GM10266 (cell line): ENCODE results near the gene ATN1.
A peak's percentile ranks its signal among the peaks of the same experiment; 100 is the strongest.

ENCODE experiments used
- DNase-seq: peaks from one replicate; pipeline ENCODE4 v3.0.0; 2012; ENCODE audit errors: extremely low spot score
- TF ChIP-seq, protein P1 (sequence below): IDR thresholded peaks from 2 replicates; pipeline ENCODE4 v1.5.1; 2012; ENCODE audit warnings: mild to moderate bottlenecking, low read depth; ENCODE audit not compliant: control insufficient read depth, insufficient read depth; ENCODE audit errors: missing control alignments

The ATN1 gene

DNA sequence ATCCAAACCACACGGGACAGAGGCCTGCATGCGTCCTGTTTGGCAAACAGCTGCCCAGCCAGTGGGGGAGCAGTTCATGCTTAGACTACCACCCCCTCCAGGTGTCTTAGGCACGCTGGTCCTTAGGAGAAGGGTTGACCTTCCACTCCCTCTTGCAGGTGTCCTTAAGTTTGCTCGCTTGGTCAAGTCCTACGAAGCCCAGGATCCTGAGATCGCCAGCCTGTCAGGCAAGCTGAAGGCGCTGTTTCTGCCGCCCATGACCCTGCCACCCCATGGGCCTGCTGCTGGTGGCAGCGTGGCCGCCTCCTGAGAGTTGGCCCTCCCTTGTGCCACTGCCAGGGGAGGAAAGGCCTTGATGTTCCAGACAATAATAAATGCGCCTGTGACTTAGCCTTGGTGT lies 17.9 kb downstream of the ATN1 start:
- no peak for DNase-seq
- TF ChIP-seq, protein P1, sequence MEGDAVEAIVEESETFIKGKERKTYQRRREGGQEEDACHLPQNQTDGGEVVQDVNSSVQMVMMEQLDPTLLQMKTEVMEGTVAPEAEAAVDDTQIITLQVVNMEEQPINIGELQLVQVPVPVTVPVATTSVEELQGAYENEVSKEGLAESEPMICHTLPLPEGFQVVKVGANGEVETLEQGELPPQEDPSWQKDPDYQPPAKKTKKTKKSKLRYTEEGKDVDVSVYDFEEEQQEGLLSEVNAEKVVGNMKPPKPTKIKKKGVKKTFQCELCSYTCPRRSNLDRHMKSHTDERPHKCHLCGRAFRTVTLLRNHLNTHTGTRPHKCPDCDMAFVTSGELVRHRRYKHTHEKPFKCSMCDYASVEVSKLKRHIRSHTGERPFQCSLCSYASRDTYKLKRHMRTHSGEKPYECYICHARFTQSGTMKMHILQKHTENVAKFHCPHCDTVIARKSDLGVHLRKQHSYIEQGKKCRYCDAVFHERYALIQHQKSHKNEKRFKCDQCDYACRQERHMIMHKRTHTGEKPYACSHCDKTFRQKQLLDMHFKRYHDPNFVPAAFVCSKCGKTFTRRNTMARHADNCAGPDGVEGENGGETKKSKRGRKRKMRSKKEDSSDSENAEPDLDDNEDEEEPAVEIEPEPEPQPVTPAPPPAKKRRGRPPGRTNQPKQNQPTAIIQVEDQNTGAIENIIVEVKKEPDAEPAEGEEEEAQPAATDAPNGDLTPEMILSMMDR: no peak

DNA sequence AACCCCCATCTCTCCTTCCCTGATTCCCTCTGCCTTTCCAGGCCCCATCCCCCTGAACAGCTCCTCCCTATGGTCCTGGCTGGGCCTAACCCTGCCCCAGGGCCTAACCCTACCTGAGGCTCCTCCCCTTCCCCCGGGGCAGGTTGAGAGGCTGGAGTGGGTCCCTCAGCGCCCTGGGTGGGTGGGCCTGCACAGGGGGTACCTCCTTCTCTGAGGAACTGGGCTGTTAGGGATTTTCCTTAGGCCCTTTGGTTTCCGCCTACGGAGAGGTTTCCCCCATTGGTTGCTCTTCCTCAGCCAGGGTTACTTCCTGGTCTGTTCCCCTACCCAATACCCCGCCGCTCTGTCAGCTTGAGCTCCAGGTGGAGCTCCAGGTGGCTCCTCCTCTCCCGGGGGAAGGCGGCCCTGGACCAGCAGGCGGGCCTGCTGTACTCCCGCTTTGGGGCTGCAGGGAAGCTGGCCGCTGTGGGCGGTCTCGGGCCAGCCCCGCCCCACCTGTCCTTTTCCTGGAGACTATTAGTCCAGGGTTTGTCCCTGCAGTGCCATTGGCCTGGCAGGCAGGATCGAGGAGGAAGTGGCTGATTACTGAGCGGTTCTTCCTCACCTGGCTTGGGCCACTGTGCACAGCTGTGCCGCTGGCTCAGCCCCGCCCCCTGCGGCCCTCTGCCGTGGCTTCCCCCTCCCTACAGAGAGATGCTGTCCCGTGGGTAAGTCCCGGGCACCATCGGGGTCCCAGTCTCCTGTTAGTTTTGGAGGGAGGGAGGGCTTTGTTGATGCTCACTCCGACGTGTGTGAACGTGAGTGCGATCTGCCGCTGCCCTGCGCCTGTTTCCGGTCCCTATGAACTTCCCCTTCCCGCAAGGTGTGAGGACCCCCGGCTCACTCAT lies 18.5 kb downstream of the ATN1 start:
- DNase-seq: peak; percentile 66

DNA sequence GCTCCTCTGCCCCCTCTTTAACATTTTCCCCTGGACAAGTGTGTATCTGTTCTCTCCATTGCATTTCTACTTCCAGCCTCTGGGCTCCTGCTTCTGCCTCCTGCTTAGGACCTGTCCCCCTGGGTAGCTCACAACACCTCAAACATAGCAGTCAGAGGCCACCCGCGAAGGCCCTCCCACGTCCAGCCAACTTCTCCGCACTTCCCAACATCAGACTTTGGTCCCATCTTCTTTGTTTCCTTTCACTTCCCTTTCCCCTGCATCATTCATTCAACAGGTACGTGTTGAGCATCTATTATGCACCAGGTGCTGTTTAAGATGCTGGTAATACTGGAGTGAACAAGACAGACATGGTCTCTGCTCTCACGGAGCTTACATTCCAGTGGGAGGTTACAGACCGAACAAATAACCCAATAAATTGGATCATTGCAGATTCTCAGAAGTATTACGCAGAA lies 19.2 kb downstream of the ATN1 start:
- no peak for DNase-seq
- TF ChIP-seq, protein P1: no peak

More for the DNA sequence above, 18.5 kb downstream of the ATN1 start:
- TF ChIP-seq, protein P1: no peak

DNA sequence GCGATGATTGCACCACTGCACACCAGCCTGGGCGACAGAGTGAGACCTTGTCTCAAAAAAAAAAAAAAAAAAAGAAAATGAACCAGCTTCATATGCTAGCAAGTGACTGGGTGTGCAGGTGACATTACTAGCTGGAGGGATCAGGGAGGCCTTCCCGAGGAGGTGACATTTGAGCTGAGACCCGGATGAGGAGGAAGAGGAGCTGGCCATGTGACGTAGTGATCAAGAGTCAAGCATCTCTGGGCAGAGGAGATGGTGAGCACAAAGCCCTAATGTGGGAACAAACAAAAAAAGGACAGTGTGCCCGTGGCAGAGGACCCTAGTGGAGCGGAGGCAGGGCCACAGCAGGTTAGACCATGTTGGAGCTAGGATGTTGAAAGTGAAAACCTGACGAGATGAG lies 19.9 kb downstream of the ATN1 start:
- DNase-seq: no peak
- TF ChIP-seq, protein P1: no peak

DNA sequence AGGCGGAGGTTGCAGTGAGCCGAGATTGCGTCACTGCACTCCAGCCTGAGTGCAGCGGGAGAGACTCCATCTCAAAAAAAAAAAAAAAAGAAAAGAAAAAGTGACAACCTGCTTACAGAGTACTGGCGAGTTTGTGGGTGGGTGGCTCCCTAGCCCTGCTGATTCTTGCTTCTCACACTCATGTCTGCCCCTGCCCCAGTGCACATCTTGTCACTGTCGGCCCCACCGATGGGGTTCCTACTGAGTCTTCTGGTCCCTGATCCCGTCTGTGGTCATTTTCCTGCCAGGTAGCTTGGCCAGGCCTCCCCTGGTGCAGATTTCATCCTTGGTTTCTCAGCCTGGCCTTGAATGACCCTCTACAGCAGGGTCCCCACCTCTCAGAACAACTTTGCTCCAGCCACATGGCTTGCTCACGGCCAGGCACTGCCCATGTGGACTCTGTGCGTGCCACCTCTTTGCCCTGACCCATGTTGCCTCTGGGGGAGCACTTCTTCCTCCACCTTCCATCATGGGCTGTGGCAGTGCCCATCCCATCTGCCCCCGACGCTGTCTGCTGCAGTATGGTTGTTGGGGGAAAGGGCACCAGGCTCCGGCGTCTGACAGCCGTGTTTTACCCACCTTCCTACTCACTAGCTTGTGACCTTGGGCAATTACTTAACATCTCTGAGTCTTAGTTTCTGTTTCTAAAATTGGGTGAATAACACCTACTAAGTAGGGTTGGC lies 21.3 kb downstream of the ATN1 start:
- TF ChIP-seq, protein P1: peak; percentile 10
- DNase-seq: no peak

DNA sequence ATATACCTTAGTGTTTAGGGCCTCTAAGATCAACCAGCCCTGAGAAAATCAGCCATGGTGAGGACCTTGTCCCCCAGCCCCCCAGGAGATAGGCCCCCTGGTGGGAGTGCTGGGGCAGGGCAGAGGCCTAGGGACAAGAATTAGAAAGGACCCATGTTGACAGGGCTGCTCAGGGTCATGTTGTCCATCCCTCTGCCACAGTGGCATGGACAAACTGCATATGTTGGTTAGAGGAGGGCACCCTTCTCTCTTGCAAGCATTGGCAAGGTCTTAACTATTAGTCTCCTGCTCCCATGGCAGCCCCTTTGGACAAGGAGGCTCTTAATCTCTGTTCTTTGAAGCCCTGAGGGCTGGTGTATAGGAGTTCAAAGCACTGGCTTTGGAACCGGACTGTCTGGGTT lies 22.6 kb downstream of the ATN1 start:
- TF ChIP-seq, protein P1: peak; percentile 41
- no peak for DNase-seq

DNA sequence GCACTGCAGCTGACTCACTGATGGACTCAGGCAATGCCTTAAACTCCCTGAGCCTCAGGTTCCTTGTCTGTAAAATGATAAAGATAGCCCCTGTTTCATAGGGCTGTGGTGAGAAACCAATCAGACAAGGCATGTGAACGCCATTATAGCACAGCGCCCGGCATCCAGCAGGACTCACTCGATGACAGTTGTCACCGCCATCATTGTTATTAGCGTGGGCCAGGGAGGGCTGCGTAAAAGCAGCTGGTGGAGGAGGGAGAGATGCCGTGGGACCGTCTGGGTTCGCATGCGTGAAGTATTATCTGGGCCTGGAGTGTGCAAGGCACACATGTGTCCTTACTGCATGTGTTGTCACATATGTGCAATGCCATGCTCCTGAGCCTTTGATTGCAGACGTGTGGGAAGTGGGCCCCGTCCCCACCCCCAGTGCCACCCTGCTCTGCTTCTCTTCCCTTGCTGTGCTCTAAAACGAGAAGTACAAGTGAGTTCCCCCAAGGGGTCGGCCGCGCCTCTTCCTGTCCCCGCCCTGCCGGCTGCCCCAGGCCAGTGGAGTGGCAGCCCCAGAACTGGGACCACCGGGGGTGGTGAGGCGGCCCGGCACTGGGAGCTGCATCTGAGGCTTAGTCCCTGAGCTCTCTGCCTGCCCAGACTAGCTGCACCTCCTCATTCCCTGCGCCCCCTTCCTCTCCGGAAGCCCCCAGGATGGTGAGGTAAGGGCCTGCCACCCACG lies 23.2 kb downstream of the ATN1 start, which contains the start of gene PTPN6:
Gene PTPN6 (plus strand): TSS at position 546 of the 730 bp plus-strand sequence. CDS start 157 bp downstream, at position 703.
- DNase-seq: no peak
- TF ChIP-seq, protein P1: no peak
